HG03060 (cell line): ENCODE data around the gene UCK1.
"Not testable (repeated sequence)": the region's sequence is repeated elsewhere in the genome, so short reads cannot be mapped to it uniquely, and the experiment has no call there.

Experiments used
- ATAC-seq: cut with Tn5 transposase; IDR thresholded peaks from one replicate; pipeline ENCODE4 v1.9.1; 2021; ENCODE audit warnings: low read depth, moderate number of reproducible peaks; ENCODE audit not compliant: unreplicated experiment

The UCK1 gene

GRCh38 chr9:131524665-131525315 lies 6.3 kb downstream of the UCK1 start:
- no peak for ATAC-seq

DNA sequence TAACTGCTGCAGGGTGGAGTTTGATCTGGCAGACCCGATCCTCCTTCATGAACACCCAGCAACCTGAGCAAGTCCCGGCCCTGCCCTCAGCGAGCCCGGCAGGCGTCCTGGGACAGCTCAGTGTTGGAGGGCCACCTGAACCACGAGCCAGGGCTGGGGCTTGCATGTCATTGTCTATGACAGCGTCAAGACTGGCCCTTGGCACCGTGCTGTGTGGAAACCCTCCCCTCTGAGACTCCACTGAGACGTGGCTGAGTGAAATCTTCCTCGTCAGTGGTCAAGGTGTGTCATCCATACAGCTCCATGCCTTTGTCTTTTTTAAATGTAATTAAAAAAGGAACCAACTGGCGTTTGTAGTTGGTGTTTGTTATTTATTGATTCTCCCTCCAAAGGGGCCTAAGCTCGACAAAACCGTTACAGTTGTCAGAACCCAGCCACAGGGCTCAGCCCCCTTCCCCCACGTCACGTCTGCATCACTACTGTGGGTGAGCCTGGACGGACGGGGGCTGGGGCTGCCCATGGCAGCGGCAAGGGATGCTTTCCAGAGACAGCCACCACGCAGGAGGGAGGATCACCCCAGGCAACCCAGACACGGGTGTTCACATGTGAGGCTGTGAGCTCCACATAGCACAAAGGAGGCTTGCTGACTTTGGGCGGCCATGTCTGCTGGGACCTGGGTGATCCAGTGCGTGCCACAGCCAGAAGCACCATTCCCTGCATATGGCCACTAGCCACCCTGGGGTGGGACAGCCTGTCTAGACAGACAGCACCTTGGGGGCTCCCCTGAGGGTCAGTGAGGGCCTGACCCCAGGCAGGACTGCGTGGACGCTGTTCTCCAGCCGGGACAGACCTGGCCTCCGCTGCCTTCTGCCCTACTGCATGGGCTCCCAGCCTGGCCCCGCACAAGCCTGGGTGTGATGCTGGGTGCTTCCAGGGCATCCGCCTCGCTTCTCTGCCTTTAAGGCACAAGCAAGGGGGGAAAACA lies 7.3 kb downstream of the UCK1 start:
- ATAC-seq, result no peak

GRCh38 chr9:131523086-131523388 lies 8.0 kb downstream of the UCK1 start:
- no peak for ATAC-seq

DNA sequence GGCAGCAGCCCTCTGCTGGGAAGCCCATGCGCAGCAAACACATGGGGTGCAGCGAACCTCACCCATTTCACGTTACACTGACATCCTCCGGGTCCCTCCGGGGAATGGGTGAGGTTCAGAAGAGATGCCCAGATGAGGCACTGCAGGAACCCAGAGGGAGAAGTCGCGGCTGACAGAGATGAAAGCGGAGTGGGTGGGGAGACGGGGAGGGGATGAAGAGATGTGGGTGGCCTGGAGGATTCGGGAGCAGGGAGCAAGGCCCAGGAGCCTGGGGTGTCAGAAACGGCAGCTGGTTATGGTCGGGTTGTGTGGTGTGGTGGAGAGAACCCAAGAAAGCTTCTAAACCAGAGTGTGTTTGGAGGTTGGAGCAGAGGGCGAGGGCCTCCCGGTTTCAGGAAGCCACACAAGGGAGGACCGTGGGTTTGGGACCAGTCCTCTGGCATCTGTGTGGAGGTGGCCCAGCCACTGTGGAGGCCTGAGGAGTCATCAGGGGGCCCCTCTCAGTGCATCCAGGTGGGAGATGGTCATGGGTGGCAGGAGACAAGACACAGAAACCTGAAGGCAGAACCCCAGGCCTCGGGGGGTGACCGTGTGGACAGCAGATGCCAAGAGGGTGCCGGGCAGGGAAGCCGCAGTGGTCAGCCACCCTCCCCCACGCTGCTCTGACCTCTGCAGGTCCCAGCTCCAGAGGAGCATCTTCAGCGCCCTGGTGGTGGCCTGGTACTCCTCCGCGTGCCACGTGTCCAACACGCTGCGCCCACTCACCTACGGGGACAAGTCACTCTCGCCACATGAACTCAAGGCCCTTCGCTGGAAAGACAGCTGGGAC lies 8.6 kb downstream of the UCK1 start:
- ATAC-seq, result no peak

GRCh38 chr9:131521822-131522221 lies 9.2 kb downstream of the UCK1 start:
- ATAC-seq, result no peak

DNA sequence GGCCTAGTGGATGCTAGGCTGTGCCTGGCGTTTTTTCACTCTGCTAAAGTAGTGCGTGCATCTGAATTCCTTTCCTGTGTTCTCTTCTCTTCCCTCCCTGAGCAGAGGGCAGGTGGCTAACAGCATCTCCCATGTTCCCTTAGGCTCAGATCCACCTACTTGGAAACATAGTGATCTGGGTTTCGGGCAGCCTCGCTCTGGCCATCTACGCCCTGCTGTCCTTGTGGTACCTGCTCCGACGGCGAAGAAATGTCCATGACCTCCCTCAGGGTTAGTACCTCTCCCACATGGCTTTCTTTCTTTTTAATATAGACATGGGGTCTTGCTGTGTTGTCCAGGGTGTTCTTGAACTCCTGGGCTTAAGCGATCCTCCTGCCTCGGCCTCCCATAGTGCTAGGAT lies 9.9 kb downstream of the UCK1 start:
- ATAC-seq, result no peak

DNA sequence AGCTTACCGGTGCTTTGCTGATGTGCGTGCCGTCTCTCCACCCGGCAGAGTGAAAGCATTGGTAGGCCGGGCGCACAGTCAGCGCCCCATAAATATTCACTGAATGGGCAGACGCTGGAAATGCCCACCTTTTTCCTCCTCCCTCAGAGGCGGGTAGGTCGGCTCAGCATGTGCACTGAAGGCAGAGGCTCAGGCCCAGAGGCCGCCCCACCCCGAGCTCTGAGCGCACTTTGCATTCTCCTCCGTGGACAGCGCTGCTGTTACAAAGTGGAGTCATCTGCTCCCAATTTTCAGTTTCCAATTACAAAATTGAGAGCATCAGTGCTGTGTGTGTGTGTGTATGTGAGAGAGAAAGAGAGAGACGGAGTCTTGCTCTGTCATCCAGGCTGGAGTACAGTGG lies 10.6 kb downstream of the UCK1 start:
- no peak for ATAC-seq

DNA sequence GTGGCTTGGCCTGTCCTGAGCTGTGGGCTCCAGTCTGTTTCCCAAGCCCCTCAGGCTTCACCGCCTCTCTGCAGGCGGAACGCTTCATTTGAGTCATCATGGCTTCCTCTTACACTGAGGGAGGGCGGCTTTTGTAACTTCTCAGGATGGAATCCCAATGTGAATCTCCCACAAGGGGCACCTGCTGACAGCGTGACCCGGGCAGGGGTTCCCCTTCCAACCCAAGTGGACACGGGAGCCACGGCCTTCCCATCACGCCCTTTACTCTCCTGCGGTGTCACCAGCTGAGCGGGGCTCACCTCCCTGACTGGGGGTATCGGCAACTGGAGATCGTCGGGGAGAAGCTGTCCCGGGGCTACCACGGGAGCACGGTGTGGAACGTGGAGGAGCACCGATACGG lies 12.5 kb downstream of the UCK1 start:
- ATAC-seq, result no peak

DNA sequence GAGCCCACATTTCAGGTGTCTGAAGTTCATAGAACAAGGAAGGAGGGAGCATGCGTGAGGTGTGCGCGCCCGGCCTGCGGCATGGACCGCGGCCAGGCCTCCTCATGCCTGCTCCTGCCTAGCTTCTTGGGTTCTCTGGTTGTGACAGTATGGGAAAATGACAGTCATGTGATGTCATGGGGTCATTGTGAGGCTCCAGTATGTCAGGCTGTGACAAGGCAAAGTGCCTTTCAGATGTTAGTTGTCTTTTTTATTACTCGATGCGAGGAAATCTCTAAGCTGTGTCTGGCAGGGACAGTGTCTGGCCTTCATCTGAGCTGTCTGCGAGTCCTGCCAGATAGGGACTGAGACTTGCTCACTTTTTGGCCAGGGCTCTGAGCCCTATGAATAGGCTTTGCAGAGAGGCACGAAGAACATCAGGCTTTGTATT lies 13.3 kb downstream of the UCK1 start:
- no peak for ATAC-seq

DNA sequence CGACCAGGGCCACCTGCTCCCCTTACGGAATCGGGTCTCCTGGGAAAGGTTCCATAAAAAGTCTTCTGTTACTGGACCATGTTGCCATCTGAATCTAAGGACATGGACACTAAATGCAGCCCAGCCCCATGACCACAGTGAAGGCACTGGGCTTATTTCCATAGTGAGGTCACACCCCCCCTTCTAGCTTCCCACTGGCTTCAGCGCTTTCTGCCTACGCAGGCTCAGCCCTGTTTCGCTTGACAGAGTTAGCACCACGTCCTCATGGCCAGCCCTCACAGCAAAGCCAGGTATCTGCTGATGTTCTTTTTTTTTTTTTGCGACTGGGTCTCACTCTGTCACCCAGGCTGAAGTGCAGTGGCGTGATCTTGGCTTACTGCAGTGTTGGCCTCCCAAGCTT lies 14.1 kb downstream of the UCK1 start:
- no peak for ATAC-seq

DNA sequence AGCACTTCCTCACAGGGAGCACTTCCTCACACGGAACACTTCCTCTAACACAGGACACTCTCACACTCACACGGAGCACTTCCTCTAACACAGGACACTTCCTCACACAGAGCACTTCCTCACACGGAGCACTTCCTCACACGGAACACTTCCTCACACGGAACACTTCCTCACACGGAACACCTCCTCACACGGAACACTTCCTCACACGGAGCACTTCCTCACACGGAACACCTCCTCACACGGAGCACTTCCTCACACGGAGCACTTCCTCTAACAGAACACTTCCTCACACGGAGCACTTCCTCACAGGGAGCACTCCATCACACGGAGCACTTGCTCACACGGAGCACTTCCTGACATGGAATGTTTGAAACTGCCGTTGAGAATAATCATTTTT lies 15.0 kb downstream of the UCK1 start:
- no peak for ATAC-seq

GRCh38 chr9:131515559-131516031 lies 15.5 kb downstream of the UCK1 start:
- ATAC-seq, result not testable (repeated sequence)

- no peak for ATAC-seq
These were observed 17.9 kb downstream of the UCK1 start for GRCh38 chr9:131513177-131513576.

- no peak for ATAC-seq
These were observed 19.2 kb downstream of the UCK1 start for GRCh38 chr9:131511880-131512279.

DNA sequence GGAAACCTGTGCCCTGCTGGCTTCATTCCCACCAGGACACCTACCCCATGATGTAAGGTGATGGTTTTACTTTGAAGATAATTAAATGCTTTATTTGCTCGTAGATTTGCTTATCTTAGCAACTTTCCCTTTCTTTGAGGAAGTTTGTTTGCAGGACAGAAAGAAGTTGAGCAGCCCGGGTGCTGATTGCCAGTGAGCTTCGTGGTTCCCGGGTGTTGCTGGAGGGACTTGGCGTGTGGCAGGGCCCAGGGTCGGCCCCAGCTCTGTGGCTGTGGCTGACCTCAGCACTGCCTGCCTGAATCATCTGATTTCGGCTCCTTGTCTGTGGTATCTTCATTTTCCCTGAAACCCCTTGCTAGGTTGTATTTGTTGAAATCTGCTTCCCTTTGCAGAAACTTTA lies 19.6 kb downstream of the UCK1 start:
- ATAC-seq, result no peak

GRCh38 chr9:131505012-131505411 lies 26.1 kb downstream of the UCK1 start:
- no peak for ATAC-seq

DNA sequence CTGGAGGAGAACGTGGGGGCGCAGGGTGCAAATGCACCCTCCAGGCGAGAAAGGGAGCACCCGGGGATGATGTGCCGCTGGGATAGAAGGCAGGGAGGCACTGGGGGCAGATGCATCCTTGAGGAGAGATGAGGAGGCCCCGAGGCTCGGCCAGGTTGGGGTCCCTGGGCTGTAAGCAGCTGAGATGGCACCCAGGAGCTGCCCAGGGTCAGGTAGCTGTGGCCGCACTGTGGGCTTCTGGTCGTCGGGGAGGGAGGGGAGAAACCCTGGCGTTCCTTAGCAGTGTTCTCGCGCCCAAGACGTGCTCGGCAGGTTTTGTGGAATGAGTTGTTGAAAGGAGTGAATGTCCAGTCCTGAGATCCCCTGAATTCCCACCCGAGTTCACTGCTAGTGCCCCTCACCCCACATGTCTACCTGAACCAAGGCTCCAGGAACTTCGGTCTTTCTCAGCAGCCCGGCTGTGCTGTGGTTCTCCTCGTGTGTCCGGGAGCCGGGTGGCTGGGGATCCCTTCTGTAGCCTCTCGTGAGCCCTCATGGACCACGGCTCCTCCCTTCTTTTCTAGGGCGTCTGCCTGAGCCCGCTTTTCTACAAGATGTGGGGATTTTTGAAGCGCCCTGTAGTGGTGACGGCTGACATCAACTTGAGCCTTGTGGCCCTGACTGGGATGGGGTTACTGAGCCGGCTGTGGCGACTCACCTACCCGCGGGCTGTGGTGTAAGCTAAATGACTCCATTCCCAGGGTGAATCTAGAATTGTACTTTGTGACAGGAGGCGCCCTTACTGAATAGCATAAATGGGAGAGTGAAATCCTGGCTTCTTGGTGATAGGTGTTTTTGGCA lies 27.2 kb downstream of the UCK1 start:
- ATAC-seq, result no peak

- ATAC-seq, result peak; percentile 58
These were observed 28.1 kb downstream of the UCK1 start, which contains the start of gene POMT1 for GRCh38 chr9:131502781-131503625. Gene POMT1, plus strand, starts transcription at chr9:131502918. Its CDS starts 1,301 bp downstream, at chr9:131504219.

DNA sequence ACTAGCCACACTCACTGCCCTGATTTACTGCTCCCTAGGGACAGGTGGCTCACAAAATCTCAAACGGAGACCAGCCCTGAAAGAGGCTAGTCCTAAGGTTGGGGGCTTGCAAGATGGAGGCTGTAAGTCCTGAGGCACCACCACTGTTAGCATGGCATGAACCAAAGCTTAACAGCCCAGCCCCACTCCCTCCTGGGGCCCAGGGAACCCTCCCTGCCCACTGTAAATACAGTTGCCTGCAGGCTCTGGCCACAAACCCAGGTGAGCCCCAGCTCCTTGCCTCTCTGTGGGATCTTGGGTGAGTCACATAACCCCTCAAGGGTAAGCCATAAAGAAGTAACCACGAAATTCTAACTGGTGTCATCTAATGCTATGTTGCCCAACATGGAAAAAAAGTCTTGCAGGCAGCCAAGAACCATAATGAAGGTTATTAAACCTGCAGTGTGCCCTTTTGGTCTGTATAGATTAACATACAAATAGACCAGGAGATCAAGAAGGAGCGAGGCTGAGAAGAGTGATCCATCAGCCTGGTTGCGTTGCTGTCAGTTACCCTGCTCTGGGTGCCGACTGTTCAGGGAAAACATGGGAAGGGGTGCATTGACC lies 30.0 kb downstream of the UCK1 start:
- ATAC-seq, result no peak
